ENCODE results near the gene TMEM120B.

The TMEM120B gene

GRCh38 chr12:121814429-121815119 is 102.0 kb downstream of the TMEM120B start:
- no peak for DNase-seq (ENCODE audit: low read depth in 1 of 2, low spot score in 1 of 2)

- DNase-seq (ENCODE audit: low read depth in 1 of 2, low spot score in 1 of 2): no peak
Observed at GRCh38 chr12:121815263-121815662, 102.7 kb downstream of the TMEM120B start.

- DNase-seq (ENCODE audit: low read depth in 1 of 2, low spot score in 1 of 2): no peak
Observed at GRCh38 chr12:121816925-121817647, 104.5 kb downstream of the TMEM120B start.

GRCh38 chr12:121817648-121818043 is 105.1 kb downstream of the TMEM120B start:
- DNase-seq (ENCODE audit: low read depth in 1 of 2, low spot score in 1 of 2): no peak

GRCh38 chr12:121819212-121819949 is 106.8 kb downstream of the TMEM120B start:
- DNase-seq (ENCODE audit: low read depth in 1 of 2, low spot score in 1 of 2): no peak

GRCh38 chr12:121820056-121820455 is 107.5 kb downstream of the TMEM120B start:
- no peak for DNase-seq (ENCODE audit: low read depth in 1 of 2, low spot score in 1 of 2)

- no peak for DNase-seq (ENCODE audit: low read depth in 1 of 2, low spot score in 1 of 2)
Observed at GRCh38 chr12:121822393-121823100, 110.0 kb downstream of the TMEM120B start.

GRCh38 chr12:121823101-121823726 is 110.7 kb downstream of the TMEM120B start:
- no peak for DNase-seq (ENCODE audit: low read depth in 1 of 2, low spot score in 1 of 2)

- no peak for DNase-seq (ENCODE audit: low read depth in 1 of 2, low spot score in 1 of 2)
Observed at GRCh38 chr12:121823727-121824115, 111.2 kb downstream of the TMEM120B start.

GRCh38 chr12:121825041-121825523 is 112.5 kb downstream of the TMEM120B start:
- DNase-seq (ENCODE audit: low read depth in 1 of 2, low spot score in 1 of 2): no peak

GRCh38 chr12:121826318-121827150 is 114.0 kb downstream of the TMEM120B start:
- no peak for DNase-seq (ENCODE audit: low read depth in 1 of 2, low spot score in 1 of 2)

GRCh38 chr12:121827351-121828099 is 115.0 kb downstream of the TMEM120B start:
- DNase-seq (ENCODE audit: low read depth in 1 of 2, low spot score in 1 of 2): no peak

- no peak for DNase-seq (ENCODE audit: low read depth in 1 of 2, low spot score in 1 of 2)
Observed at GRCh38 chr12:121828306-121828705, 115.8 kb downstream of the TMEM120B start.

- no peak for DNase-seq (ENCODE audit: low read depth in 1 of 2, low spot score in 1 of 2)
Observed at GRCh38 chr12:121828826-121829225, 116.3 kb downstream of the TMEM120B start.

- DNase-seq (ENCODE audit: low read depth in 1 of 2, low spot score in 1 of 2): no peak
Observed at GRCh38 chr12:121829250-121829918, 116.8 kb downstream of the TMEM120B start.

GRCh38 chr12:121830134-121830533 is 117.6 kb downstream of the TMEM120B start:
- no peak for DNase-seq (ENCODE audit: low read depth in 1 of 2, low spot score in 1 of 2)

- no peak for DNase-seq (ENCODE audit: low read depth in 1 of 2, low spot score in 1 of 2)
Observed at GRCh38 chr12:121830588-121831265, 118.2 kb downstream of the TMEM120B start.
